EL (cell line): ENCODE data around the gene RNF207.
"Not testable (repeated sequence)": the region's sequence is repeated elsewhere in the genome, so short reads cannot be mapped to it uniquely, and the experiment has no call there.

Experiments used
- DNase-seq: peaks from one replicate; pipeline ENCODE4 v3.0.0-alpha.2; 2016

The RNF207 gene

DNA sequence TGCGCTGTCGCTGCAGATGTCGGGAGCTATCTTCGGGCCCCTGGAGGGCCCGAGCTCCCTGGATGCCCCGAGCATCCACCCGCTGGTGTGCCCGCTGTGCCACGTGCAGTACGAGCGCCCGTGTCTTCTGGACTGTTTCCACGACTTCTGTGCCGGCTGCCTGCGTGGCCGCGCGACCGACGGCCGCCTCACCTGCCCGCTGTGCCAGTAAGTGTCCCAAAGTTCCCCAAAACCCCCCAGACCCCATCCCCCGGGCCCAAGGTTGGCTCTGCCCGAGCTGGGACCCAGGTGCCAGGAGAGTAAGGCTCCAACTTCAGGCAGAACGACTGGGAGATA, 569 bp downstream of the RNF207 start:
- no peak for DNase-seq

DNA sequence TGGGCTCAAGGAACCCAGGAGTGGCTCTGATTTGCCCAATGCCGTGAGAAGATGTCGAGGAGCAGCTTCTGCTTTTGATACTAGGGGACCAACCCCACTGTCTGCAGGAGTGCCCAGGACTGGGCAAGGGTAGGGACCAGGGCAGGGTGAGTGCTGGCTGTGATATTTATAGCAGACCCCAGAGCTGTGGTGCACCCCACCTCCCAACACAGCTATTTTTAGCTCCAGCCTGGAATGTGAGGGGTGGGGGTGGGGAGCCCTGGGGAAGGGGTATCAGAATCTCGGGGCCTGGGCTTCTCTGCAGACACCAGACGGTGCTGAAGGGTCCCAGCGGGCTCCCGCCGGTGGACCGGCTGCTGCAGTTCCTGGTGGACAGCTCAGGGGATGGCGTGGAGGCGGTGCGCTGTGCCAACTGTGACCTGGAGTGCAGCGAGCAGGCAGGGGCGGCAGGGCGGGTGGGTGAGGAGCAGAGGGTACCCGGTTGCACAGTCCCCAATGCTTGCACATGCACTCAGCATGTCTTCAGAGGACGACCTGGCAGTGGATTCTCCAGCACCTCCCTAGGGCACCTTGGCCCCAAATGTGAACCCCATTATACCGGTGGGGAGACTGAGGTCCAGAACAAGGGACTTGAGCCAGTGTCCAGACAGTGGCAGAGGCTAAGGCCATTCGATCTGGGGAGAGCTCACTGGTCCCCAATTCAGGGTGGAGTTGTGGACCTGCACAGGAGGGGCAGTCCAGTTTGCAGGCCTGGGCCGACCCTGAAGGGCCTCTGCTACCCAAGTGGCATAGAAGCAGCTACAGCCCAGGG, 1.4 kb downstream of the RNF207 start:
- no peak for DNase-seq

DNA sequence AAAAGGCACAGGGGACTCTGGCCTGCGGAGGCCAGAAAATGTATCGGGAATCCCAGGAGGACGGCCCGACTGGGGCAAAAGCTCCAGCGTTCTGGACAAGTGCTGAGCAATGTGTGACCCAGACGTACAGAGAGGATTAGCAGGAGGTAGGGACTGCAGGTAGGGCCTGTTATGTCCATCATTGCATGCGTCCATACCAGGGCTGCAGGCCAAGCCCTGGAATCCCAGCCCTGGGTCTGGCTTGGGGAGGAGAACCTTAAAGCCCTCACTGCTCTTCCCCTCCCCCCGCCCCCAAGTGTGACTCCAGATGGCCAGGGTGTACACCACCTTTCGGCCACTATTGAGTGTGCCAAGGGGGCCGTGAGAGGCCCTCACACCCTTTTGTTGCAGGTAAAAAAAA, 2.0 kb downstream of the RNF207 start:
- no peak for DNase-seq

DNA sequence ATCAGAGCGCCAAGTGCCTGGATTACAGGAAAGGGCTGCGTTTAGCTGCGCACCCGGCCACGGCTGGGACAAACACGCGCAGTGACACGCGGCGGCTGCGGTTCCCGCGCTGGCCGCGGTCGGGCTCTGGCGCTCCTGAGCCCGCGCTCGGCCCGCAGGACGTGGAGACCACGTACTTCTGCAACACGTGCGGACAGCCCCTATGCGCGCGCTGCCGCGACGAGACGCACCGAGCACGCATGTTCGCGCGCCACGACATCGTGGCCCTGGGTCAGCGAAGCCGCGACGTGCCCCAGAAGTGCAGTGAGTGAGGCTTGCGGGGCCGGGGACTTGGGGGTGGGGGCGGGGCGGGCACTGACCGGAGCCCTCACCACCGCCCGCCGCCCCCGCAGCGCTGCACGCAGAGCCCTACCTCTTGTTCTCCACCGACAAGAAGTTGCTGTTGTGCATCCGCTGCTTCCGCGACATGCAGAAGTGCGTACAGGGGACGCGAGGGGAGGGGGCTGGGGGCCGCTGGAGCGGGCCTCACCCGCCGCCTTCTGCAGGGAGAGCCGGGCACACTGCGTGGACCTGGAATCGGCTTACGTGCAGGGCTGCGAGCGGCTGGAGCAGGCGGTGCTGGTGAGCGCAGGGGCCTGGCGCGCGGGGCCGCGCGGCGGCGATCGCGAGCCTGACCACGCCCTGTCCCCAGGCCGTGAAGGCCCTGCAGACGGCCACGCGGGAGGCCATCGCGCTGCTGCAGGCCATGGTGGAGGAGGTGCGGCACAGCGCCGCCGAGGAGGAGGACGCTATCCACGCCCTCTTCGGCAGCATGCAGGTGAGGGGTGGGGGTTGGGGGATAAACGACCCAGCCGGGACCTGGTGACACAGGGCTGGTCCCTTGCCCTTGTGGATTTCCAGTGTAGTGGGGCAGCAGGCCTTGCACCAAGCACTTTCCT, 3.1 kb downstream of the RNF207 start:
- peak; percentile 47 for DNase-seq

DNA sequence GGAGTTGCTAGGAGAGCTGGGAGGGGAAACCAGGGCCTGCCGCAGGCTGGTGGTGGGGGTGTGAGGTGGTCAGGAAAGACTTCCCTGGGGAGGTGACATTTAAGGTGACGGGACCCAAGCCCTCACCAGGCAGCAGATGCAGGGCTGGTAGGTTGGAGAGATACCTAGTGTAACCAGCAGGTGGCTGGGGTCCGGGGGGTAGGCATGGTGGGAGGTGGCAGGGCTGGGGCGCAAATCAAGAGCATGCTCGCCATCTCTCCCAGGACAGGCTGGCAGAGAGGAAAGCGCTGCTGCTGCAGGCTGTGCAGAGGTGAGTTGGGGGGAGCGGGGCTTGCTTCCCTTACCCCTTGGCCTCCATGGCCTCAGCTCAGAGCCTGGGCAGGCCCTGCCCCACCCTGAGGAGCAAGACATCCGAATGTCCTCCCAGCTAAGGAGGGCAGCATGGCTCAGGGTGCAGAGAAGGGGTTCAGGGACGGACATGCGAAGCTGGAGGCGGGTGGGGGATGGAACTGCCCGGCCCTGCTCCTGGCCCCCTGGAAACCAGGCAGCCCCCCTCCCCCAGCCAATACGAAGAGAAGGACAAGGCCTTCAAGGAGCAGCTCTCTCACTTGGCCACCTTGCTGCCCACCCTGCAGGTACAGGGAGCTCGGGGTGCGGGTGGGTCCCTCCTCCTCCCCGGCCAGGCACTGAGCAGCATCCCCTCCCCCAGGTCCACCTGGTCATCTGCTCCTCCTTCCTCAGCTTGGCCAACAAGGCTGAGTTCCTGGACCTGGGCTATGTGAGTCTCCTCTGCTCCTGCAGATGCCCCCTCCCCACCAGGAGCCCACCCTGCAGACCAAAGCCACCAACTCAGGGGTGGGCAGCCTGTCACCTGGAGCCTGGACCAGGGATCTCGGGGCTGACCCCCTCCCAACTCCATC, 4.0 kb downstream of the RNF207 start:
- no peak for DNase-seq

DNA sequence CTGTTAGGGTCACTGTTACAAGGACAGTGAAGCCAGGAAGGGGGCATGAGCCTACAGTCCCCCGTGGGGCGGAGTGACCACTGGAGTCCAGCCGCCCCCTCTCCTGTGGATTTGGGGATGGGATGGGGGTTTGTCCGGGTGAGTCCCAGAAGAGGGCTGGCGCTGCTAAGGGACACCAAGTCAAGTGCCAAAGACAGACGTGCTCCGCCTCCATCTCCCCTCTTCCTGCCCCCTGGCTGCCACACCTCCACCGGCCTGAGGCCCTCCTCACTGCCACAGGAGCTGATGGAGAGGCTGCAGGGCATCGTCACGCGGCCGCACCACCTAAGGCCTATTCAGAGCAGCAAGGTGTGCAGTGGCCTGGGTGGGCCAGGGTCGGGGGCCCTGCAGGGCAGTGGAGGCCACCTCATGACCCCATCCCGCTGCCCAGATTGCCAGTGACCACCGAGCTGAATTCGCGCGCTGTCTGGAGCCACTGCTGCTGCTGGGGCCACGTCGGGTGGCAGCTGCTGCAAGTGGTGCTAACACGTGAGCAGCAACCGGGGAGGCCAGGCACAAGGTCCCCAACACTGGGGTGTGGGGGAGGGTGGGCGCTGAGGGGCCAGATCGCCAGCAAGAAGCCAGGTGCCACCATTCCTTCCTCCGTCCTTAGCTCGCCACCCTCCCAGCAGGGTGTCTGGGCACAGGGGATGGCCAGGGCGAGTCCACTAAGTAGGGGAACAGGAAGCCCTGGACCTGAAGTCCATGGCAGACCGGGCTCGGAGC, 4.9 kb downstream of the RNF207 start:
- no peak for DNase-seq

DNA sequence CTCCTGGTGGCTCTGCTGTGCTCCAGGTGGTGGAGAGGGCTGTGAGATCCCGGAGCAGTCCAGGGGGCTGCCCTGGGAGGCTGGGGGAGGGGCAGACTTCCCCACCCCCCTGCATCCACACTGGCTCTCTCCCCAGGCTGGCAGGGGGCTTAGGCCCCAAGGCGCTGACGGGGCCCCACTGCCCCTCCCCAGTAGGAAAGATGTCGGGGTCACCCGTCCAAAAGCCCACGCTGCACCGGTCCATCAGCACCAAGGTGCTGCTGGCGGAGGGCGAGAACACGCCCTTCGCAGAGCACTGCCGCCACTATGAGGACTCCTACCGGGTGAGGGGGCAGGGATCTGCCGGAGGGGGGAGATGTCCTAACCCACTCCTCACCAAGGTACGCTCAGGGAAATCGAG, 5.8 kb downstream of the RNF207 start:
- DNase-seq = no peak

DNA sequence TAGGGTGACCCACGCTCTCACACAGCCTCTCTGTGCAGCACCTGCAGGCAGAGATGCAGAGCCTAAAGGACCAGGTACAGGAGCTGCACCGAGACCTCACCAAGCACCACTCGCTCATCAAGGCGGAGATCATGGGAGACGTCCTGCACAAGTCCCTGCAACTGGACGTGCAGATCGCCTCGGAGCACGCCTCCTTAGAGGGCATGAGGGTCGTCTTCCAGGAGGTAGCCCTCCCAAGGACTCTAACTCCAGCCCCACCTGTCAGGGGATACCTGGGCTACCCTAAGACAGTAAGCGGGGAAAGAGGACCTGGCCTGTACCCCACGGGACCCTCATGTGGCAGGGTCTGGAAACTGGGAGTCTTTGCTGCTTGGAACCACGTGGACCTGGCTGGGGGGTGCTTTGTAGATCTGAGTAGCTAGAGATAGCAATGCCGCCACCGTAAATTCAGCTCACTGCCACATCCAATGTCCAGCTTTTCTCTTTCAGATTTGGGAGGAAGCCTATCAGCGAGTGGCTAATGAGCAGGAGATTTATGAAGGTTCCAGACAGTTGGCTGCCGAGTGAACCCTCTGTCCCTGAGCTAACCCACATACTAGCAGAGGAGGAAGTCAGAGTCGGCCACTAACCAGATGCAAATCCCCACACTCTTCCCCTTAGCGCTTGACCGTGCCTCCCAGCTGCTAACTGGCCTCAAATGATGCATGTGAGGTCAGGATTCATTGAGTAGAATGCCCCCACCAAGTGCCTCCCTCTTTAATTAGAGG, 6.5 kb downstream of the RNF207 start:
- no peak for DNase-seq

DNA sequence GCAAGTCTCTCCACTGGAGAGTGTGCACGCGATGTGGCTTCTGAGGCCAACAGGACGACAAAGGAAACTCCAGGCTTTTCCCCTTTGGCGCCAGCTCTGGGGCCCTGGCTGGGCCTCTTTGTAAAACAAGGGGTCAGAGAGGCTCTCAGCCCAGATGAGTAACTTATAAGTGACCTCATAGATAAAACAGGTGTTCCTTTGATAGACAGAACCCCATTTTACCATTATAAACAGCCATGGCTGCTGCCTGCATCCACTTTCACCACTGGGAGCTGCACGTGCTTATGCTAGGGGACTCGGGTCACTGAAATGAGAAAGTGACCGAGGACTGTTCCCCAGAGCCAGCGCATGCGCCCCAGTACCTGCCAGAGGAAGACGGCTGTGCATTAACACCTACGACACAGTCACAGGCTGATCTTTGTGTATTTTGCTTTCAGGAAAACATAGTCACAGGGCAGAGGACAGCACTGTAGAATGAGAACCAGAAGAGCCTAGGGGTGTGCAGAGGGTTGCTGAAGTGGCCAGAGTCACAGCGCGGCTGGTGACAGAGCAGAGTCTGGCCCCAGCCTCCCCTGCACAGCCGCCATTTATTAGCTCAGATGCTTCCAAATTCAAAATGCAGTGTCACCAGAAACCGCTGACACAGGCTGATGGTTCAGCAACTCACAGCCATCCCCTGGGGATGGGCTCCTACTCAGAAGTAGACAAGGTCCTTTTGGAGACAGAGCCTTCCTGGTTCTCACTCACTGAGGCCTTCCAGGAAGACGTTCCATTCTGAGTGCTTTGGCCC, 12.7 kb downstream of the RNF207 start:
- DNase-seq = no peak

DNA sequence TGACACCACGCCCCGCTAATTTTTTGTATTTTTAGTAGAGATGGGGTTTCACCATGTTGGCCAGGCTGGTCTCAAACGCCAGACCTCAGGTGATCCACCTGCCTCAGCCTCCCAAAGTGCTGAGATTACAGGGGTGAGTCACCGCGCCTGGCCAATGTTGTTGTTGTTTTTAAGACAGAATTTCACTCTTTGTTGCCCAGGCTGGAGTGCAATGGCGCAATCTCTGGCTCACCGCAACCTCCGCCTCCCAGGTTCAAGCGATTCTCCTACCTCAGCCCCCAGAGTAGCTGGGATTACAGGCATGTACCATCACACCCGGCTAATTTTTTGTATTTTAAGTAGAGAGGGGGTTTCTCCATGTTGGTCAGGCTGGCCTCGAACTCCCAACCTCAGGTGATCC, 13.7 kb downstream of the RNF207 start:
- DNase-seq = not testable (repeated sequence)

DNA sequence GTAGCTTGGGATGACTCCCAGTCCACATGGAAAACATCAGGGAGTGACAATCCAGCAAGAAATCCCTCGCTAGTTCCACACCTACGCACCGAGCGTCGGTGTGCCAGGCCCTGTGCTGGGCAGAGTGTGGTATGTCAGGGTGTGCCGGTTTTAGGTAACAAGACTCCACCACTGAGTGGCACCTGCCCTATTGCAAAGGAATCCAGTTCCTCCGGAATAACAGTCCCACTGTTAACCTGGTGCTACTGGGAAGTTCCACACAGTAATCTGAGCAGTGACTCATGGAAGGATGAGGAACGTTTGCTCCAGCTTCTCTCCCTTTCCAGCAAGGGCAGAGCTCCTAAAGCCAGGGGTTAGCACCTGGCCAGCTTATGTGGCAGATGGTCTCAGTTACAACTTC, 14.3 kb downstream of the RNF207 start:
- no peak for DNase-seq

DNA sequence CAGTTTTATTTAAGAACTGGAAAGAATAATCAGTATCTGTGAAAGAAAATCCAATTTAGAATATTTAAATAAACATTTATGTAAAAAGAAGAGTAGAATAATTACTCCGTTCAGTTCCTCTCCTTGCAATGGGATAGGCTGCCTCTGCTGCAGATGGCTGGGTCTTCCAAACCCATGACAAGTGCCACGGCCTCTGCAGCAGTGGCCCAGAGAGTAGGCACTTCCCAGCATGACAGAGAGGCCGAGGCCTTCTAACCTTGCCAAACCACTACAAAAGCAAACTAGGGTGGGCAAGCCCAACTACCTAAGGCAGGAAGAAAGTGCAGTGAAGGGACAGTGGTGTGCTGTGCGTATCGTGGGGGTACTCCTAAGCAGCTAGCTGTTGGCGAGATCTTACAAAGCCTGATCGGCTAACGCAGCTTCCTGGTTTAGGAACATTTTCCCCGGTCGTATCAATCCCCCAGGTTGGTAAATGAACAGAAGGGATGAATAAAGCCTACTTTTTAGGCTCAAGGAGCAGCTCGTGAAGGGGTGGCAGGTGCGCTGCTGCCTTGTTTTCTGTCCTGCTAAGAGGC, 15.4 kb downstream of the RNF207 start:
- no peak for DNase-seq

DNA sequence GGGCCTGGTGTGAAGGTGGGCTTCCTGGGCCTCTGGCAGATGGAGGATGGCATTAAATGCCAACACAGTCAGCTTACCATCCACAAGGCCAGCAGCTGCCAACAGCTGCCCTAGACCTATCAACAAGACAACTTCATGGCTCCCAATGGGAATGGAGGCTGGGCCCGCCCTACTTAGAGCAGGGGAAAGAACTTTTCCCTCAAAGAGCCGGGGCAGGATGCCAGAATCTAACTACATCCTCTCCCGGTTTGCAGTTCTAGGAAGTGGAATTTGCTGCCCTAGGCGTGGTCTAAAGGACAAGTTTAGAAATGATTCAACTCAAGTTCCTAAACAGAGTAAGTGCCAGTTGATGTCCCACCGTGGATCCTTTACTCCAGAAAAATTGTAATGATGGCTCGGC, 16.7 kb downstream of the RNF207 start:
- peak; percentile 47 for DNase-seq

DNA sequence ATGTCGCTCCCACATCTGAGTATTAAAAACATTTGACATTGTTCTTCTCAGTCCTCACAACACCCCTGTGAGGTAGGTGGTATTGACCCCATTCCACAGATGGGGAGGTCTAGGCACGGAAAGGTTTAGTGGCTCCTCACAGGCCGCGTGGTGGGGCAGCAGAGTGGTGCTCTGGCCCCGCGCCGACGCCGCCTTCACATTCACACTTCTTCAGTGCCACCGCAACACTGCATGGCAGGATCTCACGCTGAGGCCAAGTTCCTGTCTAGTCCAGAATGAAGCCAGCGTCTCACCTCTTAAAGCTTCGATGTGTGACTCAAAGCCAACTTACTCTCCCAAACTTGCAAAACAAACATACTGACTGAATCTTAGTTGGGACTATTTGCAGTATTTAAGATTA, 17.7 kb downstream of the RNF207 start:
- no peak for DNase-seq

DNA sequence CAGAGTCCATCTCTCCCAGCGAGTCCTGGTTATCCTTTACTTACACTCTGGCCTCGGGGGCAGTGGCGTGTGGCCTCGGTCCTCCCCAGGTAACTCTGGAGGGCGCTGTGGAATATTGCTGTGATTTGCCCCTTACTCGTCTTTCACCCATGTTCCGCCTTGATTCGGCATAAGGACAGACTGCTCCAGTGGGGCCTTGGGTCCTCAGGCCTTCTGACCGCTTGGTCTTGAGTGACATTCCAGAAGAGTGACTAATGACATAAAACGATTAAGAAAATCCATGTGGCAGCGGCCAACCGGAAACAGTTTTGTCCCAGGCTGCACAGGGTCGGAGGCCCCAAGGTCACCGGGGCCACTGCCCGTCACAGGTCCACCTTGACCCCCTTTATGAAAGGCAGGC, 18.8 kb downstream of the RNF207 start:
- DNase-seq = no peak

DNA sequence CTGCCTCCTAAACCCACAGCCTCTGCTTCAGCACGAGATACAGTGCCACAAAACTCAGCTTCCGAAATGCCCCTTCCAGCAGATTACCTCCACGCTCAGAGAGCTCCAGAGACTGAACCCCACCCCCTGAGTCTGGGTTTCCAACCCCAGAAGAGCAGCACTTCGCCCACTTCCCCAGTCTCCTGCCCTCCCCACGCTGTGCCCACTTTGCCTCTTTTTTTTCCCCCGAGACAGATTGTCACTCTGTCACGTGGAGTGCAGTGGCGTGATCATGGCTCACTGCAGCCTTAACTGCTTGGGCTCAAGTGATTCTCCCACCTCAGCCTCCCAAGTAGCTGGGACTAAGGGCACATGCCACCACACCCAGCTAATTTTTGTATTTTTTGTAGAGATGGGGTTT, 19.7 kb downstream of the RNF207 start:
- DNase-seq = no peak

DNA sequence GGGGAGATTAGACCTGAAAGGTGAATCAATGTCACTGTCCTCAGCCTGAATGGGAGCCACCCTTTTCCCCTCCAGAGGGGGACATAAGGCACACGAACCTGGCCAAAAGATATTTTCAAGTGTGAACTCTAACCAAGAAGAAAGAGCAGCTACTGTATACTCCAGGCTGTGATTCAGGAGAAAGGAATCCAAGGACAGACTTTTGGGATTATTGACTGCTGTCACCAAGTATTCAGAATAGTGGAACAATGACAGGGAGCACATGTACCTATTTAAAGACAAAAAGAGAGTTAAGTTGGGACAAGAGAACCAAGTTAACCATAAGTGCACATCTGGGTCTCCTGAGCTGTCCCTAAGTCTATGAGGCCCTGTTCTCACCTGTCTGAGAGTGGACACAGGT, 27.5 kb downstream of the RNF207 start:
- no peak for DNase-seq

DNA sequence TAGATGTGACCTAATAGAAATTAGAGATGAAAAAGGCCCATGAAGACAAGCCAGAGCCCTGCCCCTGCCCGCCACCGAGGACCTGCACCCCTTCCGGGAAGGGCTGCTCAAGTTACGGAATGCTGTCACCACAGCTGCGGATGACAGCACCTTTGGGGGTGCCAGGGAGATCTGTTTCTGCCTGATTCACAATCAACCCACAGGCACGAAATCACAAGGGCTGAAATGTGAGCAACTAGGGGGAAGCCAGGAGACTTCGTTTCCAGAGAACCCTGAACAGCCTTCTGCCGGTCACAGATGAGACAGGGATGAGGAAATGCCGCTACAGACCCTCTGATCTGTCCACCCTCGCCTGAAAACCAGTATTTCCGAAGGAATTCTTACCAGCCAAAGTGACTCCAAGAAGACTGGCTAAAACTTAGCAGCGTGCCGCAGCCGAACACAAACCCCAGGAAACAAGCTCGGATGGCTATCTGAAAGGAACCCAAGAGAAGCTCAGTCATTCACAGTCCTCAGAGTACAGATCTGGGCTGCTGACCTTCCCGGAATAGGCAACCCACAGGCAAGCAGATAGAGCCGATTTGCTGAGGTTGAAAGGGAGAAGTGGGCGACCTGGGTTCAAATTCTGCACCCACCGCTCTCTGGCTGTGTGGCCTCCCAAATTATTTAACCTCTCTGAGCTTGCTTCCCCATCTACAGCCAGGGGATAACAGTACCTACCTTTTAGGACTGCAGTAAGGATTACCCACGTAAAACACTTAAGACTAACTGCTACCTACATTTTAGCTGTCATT, 28.8 kb downstream of the RNF207 start:
- no peak for DNase-seq

DNA sequence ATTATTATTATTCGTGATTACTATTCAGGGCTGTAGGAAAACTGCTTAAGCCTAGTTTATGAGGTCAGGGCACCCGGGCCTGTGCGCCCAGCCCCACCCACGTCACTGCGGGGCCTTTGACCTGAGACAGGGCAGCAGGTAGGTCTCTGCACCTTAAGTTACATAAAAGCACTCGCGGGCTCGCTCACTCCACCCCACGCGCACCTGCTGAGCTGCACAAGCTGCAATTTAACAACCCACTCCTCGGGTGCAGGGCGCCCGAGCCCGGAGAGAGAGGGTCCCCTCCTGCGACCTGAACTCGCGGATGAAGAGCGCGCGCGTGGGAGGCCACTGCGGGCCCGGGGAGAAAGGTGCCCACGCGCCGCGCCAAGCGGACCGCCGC, 29.4 kb downstream of the RNF207 start:
- no peak for DNase-seq

DNA sequence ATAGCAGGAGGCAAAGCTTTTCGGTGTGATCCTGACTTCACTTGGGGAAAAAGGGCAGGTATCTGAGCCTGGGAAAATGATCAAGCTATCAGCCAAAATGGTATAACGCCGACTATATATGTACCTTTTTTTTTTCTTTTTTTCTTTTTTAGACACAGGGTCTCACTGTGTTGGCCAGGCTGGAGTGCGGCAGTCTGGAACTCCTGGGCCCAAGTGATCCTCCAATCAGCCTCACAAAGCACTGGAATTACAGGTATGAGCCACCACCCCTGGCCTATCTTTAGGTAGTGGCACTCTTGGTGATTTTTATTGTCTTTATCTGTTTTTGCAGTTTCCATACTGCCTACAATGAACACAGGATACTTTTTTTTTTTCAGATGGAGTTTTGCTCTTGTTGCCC, 31.2 kb downstream of the RNF207 start:
- no peak for DNase-seq
